T47D (cell line): ENCODE measurements around the gene TEPSIN.
A peak's percentile ranks its signal among the peaks of the same experiment; 100 is the strongest.

ENCODE experiments used
- DNase-seq, 2 experiments: peaks; one replicate each; pipeline versions ENCODE4 v3.0.0 to v3.0.0-alpha.2; 2011 to 2012; ENCODE audit warnings: low read depth in 1 of 2, low spot score in 1 of 2
- JUND ChIP-seq: IDR thresholded peaks from 2 replicates; pipeline ENCODE4 v1.6.1; 2012; ENCODE audit warnings: low read depth
- in situ Hi-C: cut with HindIII; loops from 2 replicates; pipeline ENCODE4 v1.10.0; 2016; ENCODE audit warnings: low sequenced_read_pairs, low pct_unique_long_range_greater_than_20kb

Gene TEPSIN

DNA sequence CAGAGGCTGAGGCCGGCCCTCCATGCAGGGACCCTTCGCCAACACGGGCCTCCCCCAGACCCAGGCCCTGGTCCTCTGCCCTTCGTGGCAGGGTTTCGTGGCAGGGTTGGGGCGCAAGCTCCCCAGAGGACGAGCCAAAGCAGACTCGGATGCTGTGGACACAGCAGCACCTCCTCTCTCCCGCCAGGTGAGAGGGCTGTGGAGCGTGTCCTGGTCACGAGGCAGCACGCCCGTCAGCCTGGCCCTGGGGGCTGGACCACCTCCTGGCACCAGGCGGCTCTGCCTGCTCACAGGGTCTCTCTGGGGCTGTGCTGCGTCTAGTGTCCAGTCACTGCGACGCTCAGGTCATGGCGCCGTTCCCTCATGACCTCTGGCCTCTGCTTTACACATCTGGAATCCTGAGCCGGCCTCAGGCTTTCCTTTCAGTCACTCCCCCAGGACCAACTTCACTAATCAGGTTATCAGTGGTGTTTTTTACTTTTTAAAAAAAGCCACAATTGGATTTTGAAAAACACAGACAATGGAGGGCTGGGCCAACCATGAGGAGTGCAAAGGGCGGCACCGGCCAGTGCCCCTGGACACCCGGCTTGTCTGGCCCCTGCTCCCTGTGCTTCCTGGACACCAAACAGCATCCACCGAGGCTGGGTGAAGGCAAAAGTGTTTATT, 5.6 kb upstream of the TEPSIN start:
- in situ Hi-C loops, result no loop called here
- TF ChIP-seq JUND, result no peak
- DNase-seq, result no peak

DNA sequence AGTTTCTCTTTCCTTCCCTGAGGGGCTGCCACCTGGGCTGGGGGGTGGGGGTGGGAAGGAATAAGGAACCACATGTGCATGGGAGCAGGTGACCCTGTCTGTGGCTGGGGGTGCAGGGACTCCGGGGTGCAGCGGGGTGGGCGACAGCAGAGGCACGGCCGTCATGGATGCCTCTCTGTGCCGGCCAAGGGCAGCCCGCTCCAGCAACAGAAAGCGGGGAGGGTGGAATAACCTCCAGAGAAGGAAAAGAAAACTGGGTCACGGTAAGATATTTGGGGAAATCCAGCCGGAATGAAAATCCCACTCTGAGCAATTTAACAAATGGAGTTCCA, 4.4 kb upstream of the TEPSIN start:
- TF ChIP-seq JUND, result no peak
- in situ Hi-C loops, result no loop called here
- no peak for DNase-seq

DNA sequence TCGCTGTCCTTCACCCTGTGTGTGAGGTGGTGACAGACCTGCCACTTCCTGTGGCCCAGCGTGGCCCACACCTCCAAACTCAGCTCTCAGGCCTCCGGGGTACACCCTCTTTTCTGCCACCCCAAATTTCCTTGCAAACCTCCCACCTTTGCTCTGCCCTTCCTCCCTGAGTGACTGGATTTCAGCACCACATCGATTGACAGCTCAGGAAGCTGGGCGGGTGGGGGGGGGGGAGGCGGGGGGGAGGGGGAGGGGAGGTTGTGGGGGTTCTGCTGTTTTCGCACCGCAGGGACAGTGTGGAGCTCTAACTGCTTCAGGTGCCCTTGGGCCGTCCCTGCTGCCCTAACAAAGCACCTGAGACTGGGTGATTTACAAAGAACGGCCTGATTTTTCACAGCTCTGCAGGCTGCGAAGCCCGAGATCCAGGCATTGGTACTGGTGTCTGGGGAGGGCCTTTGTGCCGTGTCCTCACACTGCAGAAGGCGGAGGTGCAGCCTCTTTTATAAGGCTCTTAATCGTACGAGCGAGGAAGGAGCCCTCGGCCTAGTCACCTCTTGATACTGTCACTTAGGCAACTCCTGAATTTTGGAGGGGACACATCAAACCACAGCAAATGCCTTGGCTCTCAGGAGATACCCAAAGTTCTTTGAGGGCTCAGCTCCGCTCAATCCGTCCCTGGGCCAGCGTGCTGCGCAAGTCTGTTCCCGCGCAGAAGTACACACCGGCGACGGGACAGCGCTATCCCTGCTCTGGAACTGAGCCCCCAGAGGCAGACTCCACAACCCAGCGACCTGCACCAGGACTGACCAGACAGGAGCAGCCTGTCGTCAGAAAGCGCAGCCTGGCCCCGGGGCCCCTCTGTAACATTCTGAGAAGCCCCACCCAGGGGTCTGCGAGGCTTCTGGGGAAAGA, 3.8 kb upstream of the TEPSIN start:
- no peak for DNase-seq
- no peak for TF ChIP-seq JUND
- in situ Hi-C loops, result no loop called here

DNA sequence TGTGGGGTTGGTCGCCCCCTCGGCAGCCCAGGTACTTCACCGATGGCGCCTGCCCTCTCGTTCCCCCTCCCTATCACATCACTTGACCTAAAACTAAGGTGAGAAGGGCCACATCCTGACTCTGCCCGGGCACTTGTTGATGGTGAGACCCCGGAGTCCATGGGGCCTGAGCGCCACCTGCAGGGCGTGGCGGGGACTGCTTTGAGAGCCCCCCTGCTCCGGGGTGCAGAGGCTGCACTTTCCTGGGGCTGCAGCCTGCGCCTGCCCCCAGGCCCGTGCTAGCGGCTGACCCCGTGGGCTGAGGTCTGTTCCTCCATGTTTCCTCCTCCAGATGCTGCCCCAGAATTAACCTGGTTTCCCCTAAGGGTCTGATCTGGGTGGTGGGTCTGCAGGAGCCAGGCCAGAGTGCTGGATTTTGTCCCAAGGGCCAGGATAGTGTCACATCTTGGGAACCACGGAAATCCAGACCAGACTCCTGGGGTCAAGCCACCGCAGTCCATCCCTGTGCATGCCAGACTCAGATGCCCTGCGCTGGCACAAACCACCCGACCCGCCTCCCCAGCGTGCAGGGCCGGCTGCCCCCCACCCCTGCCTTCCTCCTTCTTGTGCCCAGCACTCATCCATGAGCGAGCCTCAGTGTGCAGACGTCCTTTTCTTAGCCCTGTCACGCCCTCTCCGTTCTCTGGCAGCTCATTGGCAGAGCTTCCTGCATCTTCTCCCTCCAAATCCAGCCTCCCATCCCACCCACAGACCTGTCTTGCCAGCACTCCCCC, 3.0 kb upstream of the TEPSIN start:
- no peak for TF ChIP-seq JUND
- peak; percentile 54 to 79 for DNase-seq
- in situ Hi-C loops, result no loop called here

DNA sequence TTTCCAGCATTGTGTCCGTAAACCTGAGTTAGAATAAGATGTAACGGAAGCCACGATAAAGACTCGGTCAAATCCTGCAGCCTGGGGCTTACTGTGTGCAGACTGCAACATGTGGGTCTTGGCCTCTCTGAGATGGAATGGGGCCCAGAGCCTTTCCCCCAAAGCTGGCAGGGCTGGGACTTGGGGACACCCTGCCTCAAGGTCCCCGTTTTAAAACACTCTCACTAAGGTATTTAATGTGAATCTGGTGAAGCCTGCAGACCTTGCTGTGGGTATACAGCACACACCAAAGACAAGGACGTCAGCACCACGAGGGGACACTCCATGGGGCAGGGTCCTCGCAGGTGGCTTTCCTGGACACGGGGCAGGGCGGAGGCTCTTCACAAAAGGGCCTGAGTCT, 2.3 kb upstream of the TEPSIN start:
- TF ChIP-seq JUND, result no peak
- no peak for DNase-seq
- in situ Hi-C loops, result no loop called here

DNA sequence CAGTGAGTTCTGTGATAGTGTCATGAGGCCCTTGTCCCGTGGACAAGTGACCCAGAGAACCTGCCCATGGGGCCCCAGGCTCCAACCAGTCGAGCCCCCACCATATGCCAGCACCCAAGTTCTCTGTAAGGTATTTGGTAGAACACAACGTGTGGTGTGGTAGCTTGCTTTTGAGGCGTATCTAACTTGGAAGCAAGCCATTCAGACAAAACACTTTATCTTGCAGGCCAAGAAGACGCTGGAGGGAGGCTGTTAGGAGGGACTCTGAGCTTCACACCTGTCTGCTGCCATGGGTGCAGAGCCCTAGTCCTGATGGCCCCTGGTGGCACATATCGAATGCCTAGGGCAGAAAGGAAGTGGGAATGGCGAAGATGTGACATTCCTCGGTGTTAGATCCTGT, 1.9 kb upstream of the TEPSIN start:
- in situ Hi-C loops, result no loop called here
- no peak for TF ChIP-seq JUND
- no peak for DNase-seq

DNA sequence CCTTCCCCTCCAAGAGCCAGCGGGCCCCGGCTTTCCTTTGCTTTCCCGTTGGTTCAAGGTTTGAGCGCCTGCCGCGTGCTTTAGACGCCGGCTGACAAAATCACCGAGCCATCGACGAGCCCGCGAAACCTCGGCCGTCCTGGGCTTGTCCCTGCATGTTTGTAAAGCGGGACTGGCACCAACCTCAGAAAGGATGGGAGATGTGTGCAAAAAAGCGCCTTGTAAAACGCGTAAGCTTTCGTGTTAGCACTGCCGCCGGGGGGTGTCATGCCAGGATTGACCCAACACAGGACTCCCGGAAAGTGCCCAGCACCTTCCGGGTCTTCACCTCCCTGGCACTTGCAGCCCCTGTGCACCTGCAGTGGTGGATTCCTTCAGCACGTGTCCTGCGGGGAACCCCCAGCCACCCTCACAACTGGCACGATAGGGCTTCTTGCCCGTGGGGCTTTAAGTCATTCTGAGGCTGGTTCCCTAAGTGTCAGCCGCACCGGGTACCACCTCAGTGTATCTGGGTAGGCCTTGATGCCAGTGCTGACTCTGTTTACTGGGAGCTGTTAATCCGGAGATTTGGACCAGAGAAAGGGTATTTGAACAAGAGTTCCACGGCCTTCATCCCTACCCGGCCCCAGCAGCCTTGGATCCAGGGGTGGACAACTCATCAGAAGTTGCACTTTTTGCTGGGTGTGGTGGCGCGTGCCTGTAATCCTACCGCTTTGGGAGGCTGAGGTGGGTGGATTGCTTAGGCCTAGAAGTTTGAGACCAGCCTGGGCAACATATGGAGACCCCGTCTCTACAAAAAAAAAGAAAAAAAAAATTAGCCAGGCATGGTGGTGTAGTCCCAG, 1.1 kb upstream of the TEPSIN start:
- in situ Hi-C loops, result no loop called here
- no peak for TF ChIP-seq JUND
- DNase-seq, result peak; percentile 37 to 49

DNA sequence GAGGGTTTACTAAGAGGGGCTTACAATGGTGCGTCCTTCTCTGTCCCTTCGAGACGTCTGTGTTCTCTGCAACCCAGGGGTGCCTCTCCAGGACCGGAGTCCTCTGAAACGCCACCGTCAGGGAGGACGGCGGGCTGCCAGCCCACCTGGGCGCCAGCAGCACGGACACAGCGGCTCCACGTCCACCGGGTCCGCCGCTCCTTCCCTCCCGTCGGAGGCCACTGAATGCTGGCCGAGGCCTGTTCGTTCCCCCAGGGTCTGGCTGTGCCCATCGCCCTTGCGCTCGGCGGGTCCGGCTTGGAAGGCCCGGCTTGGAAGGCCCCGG, 403 bp downstream of the TEPSIN start:
- in situ Hi-C loops, result no loop called here
- DNase-seq, result no peak
- TF ChIP-seq JUND, result no peak

DNA sequence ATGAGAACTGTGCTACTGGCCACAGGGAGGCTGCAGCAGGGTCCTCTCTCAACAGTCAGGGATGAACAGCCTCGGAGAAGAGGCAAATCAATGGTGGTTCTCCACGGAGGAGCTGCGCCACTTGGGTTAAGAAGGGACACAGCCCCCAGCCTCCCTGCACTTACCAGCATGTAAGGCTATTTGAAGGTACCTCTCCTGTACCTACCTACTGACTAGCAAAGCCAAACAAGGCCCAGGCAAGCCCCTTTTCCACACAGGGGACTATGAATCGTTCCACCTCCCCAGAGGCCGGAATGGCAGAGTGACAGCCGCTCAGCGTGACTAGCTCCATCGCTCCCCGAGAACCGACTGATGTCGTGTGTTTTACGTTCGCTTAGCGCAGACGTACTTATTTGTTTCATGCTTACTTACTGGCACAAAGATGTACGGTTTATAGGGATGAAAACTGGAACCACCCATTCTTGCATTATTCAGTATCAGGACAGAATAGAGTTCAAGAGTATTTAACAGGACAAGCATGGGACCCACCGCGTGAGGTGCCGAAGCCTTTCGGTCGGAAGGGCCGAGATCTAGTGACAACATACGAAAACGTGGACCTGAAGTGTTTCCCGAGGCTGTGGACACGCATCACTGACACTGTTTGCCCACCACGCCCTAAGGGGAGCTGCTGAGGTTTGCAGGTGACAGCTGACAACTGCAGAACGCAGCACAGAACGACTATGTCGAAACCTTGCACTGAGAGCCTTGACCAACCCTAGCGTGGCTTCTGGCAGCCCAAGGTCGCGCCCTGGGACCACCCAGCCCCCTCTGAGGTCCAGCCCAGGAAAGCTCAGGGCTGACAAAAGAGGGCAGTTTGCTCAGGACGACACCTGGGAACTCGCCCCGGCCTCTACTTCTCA, 1.0 kb downstream of the TEPSIN start:
- in situ Hi-C loops, result no loop called here
- DNase-seq, result no peak
- TF ChIP-seq JUND, result no peak

DNA sequence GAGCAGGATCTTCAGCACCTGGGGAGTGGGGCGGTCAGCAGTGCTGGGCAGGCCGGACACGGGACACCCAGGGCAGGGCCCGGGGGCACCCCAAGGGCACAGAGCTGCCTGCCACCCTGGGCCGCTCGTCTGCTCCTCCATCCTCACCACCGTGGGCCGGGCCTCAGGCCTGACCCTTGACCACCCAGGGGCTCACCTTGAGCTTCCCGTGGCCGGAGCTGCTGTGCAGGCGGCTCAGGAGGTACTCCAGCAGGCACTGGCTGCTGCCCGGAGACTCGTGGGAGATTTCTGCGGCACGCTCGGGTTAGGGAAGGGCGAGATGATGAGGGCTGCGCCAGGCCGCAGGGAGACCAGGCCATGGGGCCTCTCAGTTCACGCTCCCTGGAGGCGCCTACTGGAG, 2.1 kb downstream of the TEPSIN start:
- no peak for TF ChIP-seq JUND
- DNase-seq, result no peak
- in situ Hi-C loops, result no loop called here
